Cardiac fibroblast (primary cell): Measurements from ENCODE around the gene MIX23.

Source experiments
- DNase-seq, 2 donors: peaks; one replicate each; pipeline versions ENCODE4 v3.0.0 to v3.0.0-alpha.2; 2010; ENCODE audit warnings: low read depth in 2 of 2
- H3K4me3 ChIP-seq, 2 donors: replicated peaks in 1 of 2; 1 replicate in 1 of 2; 2 replicates in 1 of 2; pipeline ENCODE4 v1.5.1; 2011; ENCODE audit warnings: low read depth in 2 of 2, low read length in 2 of 2, mild to moderate bottlenecking in 2 of 2, moderate library complexity in 1 of 2
- TF ChIP-seq, protein P1 (sequence below): IDR thresholded peaks from one replicate; pipeline ENCODE4 v1.5.1; 2011; ENCODE audit warnings: low read depth, mild to moderate bottlenecking, low read length, inconsistent platforms

Gene MIX23

DNA sequence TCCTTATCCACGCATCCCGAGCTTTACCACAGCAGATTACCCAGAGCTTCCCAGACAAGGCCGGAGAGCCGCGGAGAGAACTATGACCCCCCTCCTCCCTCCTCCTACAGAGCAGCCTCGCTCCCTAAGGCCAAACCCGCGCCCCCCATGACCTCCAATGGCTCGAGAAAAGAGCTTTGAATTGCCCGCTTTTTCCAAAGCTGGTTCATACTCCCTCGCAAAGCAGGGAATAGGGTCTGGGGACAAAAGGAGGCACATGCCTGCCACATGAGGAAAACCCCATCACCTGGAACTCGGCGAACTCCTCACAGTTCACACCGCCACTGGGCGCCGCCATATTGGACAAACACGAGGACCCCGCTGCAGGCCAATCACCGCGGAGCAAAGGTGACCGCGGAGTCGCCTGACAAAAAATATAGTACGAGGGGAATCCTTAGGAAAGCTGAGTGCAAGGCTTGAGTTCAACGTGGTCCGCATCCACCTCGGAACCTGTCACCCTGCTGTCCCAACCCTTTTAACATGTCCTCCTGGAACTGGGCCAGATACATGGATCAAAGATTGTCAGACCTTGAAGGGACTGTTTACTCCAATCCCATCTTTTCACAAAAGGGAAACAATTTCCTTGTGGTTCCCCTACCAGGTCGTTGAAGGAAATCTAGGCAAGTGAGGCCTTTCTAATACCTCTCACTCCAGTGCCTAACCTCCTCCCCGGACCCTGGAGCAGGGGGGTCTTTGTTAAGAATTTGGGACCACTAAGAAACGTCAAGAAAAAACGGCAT lies at the start of gene MIX23:
MIX23 (minus strand) TSS at position 344 of the 779 bp plus-strand sequence; CDS start at position 337, 7 bp downstream.
- H3K4me3 ChIP-seq: peak within 1 kb of the TSS; percentile 90 to 92
- peak; percentile 84 to 85 for DNase-seq
- TF ChIP-seq, protein P1, sequence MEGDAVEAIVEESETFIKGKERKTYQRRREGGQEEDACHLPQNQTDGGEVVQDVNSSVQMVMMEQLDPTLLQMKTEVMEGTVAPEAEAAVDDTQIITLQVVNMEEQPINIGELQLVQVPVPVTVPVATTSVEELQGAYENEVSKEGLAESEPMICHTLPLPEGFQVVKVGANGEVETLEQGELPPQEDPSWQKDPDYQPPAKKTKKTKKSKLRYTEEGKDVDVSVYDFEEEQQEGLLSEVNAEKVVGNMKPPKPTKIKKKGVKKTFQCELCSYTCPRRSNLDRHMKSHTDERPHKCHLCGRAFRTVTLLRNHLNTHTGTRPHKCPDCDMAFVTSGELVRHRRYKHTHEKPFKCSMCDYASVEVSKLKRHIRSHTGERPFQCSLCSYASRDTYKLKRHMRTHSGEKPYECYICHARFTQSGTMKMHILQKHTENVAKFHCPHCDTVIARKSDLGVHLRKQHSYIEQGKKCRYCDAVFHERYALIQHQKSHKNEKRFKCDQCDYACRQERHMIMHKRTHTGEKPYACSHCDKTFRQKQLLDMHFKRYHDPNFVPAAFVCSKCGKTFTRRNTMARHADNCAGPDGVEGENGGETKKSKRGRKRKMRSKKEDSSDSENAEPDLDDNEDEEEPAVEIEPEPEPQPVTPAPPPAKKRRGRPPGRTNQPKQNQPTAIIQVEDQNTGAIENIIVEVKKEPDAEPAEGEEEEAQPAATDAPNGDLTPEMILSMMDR: no peak

DNA sequence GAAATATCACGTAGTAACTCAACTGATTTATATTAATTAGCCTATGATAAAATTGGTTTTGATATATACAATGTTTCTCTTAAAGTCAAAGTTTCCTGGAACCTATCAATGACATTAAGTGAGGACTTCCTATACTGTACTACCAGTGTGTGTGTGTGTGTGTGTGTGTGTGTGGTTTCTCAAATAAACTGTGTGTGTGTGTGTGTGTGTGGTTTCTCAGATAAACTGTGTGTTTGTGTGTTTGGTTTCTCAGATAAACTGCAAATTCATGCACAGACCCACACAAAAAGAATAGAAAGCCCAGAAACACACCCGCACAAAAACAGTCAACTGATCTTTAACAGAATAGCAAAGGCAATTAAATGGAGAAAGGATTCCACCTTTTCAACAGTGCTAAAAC lies 47.3 kb upstream of the MIX23 start:
- no peak for DNase-seq
- TF ChIP-seq, protein P1: no peak
- H3K4me3 ChIP-seq: no peak overlapping the region

DNA sequence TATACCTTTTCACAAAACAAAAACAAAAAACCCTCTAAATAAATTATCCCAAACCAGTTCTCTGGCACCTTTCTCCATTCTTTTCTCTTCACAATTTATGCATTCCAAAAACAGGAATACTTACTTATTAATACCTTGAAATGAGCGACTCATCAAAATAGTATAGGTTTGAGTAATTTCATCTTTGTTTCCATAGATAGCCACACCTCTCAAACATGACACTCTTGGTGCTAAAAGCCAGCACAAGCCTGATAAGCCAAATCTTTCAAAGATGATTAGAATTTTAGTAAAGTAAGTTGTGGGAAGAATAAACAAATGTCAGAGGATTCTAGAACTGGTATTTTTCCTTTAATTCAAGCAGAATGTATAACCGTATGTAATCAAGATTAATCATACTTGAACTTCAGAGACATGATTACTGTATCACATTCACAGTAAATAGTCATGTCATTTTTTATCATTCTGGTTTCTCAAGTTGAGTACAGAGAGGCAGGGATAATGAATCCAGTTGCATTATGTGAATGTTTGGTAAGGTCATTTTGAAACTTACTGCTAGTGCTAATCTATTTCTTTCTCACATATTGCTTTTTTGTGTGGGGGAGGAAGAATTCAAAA lies 44.9 kb upstream of the MIX23 start:
- TF ChIP-seq, protein P1: no peak
- DNase-seq: peak in 1 of 2 donors; percentile 11
- H3K4me3 ChIP-seq: no peak overlapping the region

DNA sequence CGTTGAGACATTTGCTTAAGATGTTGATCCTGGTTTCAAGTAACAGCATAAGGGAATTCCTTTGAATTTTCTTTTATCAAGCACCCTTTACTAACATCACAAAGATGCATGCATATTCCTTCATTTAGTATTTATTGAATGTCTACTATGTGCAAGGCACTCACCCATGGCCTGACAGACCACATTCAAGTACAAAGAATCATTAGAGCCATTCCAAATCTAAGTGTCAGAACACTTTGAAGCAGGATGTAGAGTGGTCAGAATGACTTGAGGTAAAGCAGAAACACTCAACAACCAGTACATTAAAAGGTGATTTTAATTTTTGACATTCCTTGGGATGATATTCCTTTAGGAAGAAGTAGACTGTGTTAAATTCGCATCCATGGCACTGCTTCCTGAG lies 38.8 kb upstream of the MIX23 start:
- no peak overlapping the region for H3K4me3 ChIP-seq
- TF ChIP-seq, protein P1: no peak
- DNase-seq: no peak

DNA sequence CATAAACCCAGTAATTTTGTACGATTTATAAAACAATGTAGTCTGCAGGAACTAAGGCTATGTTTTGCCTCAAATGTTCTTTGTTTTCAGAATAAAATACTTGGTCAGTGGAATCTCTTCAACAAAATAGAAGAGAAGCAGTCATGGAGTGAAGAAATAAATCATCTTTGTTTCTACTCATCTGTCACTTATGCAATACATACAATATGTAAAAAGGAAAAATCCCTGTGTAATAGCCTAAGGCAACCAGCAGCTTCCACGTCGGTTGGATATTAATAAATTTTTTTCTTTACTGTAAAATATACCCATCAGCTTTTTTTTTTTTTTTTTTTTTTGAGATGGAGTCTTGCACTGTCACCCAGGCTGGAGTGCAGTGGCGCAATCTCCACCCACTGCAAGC lies 38.1 kb upstream of the MIX23 start:
- DNase-seq: no peak
- H3K4me3 ChIP-seq: no peak overlapping the region
- TF ChIP-seq, protein P1: no peak

DNA sequence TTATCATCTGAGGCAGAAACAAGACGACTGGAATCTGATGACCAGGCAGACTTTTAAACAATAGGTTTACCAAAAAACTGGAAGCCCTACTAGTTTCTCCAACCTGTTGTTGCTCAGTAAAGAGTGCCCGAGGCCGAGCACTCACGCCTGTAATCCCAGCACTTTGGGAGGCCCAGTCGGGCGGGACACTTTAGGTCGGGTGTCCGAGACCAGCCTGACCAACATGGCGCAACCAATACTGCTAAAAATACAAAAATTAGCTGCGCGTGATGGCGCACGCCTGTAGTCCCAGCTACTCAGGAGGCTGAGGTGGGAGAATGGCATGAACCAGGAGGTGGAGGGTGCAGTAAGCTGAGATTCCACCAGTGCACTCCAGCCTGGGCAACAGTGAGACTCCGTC lies 33.9 kb upstream of the MIX23 start:
- TF ChIP-seq, protein P1: no peak
- H3K4me3 ChIP-seq: peak overlapping the region; percentile 84 to 85
- no peak for DNase-seq
